ENCODE results near the gene PFN1.

Gene PFN1

DNA sequence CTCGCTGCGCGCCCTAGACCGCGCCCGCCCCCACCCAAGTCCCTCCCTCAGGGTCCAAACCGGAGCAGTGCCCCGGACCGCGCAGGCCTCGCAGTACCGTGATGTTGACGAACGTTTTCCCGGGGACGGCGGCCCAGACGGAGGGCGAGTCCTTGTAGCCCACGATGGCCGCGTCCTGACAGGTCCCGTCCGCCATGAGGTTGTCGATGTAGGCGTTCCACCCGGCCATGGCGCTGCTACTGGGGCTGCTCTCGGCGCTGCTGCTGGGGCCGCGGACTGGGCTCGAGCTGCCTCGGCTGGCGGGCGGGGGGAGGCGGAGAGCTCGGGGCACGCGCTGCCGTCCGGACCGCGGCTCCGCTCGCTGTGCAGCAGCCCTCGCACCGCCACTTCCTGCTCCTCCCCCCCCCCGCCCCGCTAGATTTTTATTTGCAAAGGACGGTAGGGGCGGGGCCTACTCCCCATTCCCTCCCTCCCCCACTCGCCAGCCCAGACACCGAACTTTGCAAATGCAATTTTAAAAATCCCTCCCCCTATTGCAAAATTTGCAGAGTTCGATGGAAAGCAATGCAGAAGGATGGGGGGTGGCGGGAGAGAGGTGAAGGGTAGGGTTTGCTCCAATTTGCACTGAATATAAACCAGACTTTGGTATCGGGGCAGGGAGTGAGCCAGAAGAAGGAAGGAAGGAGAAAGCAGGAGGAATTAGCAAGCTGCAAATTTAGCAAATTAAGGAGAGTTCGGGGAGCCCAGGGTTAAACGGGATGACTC, at the start of gene PFN1:
Gene PFN1, minus strand, starts transcription at position 365 of the 765 bp plus-strand sequence. Its CDS starts 136 bp downstream, at position 229.
- H3K4me2 ChIP-seq (ENCODE audit: low read length), result peak within 1 kb of the TSS; percentile 94

DNA sequence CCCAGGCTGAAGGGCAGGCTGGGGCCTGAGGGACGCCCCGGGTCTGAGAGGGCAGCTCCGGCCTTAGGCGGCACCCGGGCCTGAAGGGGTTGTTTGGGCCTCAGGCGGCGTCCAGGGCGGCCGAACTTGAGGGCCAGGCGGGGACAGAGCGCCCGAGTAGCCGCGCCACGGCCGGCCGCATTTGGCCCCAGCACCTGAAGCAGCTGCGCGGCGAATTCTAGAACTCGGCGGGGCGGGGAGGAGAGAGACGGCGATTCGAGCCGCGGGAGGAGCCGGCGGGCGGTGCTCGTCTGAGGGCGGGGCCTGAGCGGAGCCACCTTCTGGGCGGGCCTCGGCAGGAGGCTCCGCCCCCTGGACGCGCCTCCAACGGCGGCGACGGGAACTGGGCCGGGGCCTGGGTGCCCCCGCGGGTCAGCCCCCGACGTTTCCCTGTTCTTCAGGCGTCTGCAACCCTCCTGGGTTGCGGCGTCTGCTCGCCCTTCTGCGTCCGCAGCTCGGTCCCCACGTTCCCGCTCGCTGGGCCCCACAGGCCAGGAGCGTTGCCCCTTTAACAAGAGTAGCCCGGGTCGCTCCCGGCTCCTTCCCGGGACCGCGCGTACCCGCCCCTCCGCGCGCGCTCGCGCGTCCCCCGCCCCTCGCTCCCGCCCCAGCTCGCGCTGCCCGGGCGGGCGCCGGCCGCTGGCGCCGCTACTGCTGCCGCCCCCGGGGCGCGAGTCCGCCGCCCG, 49.1 kb upstream of the PFN1 start, which contains the start of the genes INCA1 and KIF1C:
Gene INCA1, minus strand, starts transcription at position 221 of the 725 bp plus-strand sequence. CDS start 3,085 bp downstream, outside the sequence.
Gene KIF1C, plus strand, starts transcription at position 649 of the 725 bp plus-strand sequence. CDS start 2,297 bp downstream, outside the sequence.
- peak within 1 kb of the TSS; percentile 85 for H3K4me3 ChIP-seq (ENCODE audit: low read length)
- H3K4me1 ChIP-seq (ENCODE audit: control insufficient read depth, low read length), result peaks cover 21% of the 10 kb centered on the region
- no peaks in the 10 kb centered on the region for H3F3A ChIP-seq (ENCODE audit: control insufficient read depth, insufficient read depth)
- H3K27me3 ChIP-seq (ENCODE audit: control insufficient read depth, low read length), result no peaks in the 10 kb centered on the region
- TF ChIP-seq EZH2phosphoT487 (IDR thresholded peaks at IDR 0.05; ENCODE audit: borderline replicate concordance, low read length), result no peak
- TF ChIP-seq, protein P1, sequence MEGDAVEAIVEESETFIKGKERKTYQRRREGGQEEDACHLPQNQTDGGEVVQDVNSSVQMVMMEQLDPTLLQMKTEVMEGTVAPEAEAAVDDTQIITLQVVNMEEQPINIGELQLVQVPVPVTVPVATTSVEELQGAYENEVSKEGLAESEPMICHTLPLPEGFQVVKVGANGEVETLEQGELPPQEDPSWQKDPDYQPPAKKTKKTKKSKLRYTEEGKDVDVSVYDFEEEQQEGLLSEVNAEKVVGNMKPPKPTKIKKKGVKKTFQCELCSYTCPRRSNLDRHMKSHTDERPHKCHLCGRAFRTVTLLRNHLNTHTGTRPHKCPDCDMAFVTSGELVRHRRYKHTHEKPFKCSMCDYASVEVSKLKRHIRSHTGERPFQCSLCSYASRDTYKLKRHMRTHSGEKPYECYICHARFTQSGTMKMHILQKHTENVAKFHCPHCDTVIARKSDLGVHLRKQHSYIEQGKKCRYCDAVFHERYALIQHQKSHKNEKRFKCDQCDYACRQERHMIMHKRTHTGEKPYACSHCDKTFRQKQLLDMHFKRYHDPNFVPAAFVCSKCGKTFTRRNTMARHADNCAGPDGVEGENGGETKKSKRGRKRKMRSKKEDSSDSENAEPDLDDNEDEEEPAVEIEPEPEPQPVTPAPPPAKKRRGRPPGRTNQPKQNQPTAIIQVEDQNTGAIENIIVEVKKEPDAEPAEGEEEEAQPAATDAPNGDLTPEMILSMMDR (IDR thresholded peaks at IDR 0.05; ENCODE audit: low read depth, low read length, poor library complexity, severe bottlenecking), result no peak
- H3K4me2 ChIP-seq (ENCODE audit: low read length), result peak within 1 kb of the TSS; percentile 98
- no peaks in the 10 kb centered on the region for H3K9me2 ChIP-seq (replicated peaks; ENCODE audit: control insufficient read depth, low read length)
- peaks cover 12% of the 10 kb centered on the region for H3K79me2 ChIP-seq (ENCODE audit: control insufficient read depth, low read length)
- no peaks in the 10 kb centered on the region for H4K20me1 ChIP-seq (ENCODE audit: control insufficient read depth, insufficient read depth, low read depth, low read length)
- H3K36me3 ChIP-seq (ENCODE audit: control insufficient read depth, low read length), result peaks cover 13% of the 10 kb centered on the region
- no peaks in the 10 kb centered on the region for H3K9me3 ChIP-seq (ENCODE audit: control insufficient read depth, insufficient read depth, low read length)
- H3K27ac ChIP-seq (ENCODE audit: low read depth, low read length), result peak within 1 kb of the TSS; percentile 44; the same call in 1 of the 2 replicates

More for the DNA sequence above, at the start of gene PFN1:
- peaks cover 48% of the 10 kb centered on the region for H3F3A ChIP-seq (ENCODE audit: control insufficient read depth, insufficient read depth)
- peaks cover 60% of the 10 kb centered on the region for H3K79me2 ChIP-seq (ENCODE audit: control insufficient read depth, low read length)
- no peaks in the 10 kb centered on the region for H3K9me3 ChIP-seq (ENCODE audit: control insufficient read depth, insufficient read depth, low read length)
- TF ChIP-seq, protein P1 (IDR thresholded peaks at IDR 0.05; ENCODE audit: low read depth, low read length, poor library complexity, severe bottlenecking), result no peak
- no peak for TF ChIP-seq EZH2phosphoT487 (IDR thresholded peaks at IDR 0.05; ENCODE audit: borderline replicate concordance, low read length)
- peaks cover 57% of the 10 kb centered on the region for H3K4me1 ChIP-seq (ENCODE audit: control insufficient read depth, low read length)
- no peaks in the 10 kb centered on the region for H3K27me3 ChIP-seq (ENCODE audit: control insufficient read depth, low read length)
- peaks cover 50% of the 10 kb centered on the region for H3K36me3 ChIP-seq (ENCODE audit: control insufficient read depth, low read length)
- peaks cover 13% of the 10 kb centered on the region; the same call in 1 of the 2 replicates for H4K20me1 ChIP-seq (ENCODE audit: control insufficient read depth, insufficient read depth, low read depth, low read length)
- no peaks in the 10 kb centered on the region for H3K9me2 ChIP-seq (replicated peaks; ENCODE audit: control insufficient read depth, low read length)
- H3K27ac ChIP-seq (ENCODE audit: low read depth, low read length), result peak within 1 kb of the TSS; percentile 99
- H3K4me3 ChIP-seq (ENCODE audit: low read length), result peak within 1 kb of the TSS; percentile 93

DNA sequence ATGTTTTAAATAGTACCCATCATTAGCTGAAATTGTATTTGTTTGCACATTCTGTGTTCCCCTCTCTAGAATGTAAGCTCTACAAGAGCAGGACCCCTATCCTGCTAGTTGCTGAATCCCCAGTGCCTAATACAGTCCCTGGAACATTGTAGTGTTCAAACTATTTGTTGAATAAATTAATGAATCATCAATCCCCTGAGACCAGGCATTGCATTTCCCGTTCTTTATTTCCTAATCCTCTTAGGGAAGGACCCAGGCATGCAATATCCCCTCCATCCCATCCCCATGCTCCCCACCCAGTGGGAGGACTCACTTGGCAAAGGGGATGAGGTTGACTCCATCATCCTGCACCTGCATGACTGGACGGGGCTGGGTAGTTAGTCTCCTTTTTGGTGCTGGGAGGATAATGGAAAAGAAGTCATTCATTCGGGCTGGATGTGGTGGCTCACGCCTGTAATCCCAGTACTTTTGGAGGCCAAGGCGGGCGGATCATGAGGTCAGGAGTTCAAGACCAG, 45.8 kb upstream of the PFN1 start:
- Histone ChIP-seq H3K9me2 (replicated peaks; ENCODE audit: control insufficient read depth, low read length) (no peaks in the 10 kb centered on the region), H3K79me2 (ENCODE audit: control insufficient read depth, low read length) (peaks cover 12% of the 10 kb centered on the region), H3K9me3 (ENCODE audit: control insufficient read depth, insufficient read depth, low read length) (no peaks in the 10 kb centered on the region), H3K4me3 (ENCODE audit: low read length) (no peak overlapping the region), H3K36me3 (ENCODE audit: control insufficient read depth, low read length) (0 out of 2 replicates have a peak, but pooled peaks cover 2% of the 10 kb centered on the region), H3F3A (ENCODE audit: control insufficient read depth, insufficient read depth) (peaks cover 4% of the 10 kb centered on the region; the same call in 1 of the 2 replicates), H3K4me1 (ENCODE audit: control insufficient read depth, low read length) (peaks cover 21% of the 10 kb centered on the region), H4K20me1 (ENCODE audit: control insufficient read depth, insufficient read depth, low read depth, low read length) (no peaks in the 10 kb centered on the region), H3K27me3 (ENCODE audit: control insufficient read depth, low read length) (no peaks in the 10 kb centered on the region), H3K27ac (ENCODE audit: low read depth, low read length) (no peak overlapping the region), H3K4me2 (ENCODE audit: low read length) (no peak overlapping the region)
- TF ChIP-seq EZH2phosphoT487 (IDR thresholded peaks at IDR 0.05; ENCODE audit: borderline replicate concordance, low read length), result no peak
- TF ChIP-seq, protein P1 (IDR thresholded peaks at IDR 0.05; ENCODE audit: low read depth, low read length, poor library complexity, severe bottlenecking), result no peak

Data from DOHH2 (cell line).